HG02588 (cell line): ENCODE measurements around the gene C1QTNF8.
"Not testable (repeated sequence)": the region's sequence is repeated elsewhere in the genome, so short reads cannot be mapped to it uniquely, and the experiment has no call there.

ENCODE experiments used
- ATAC-seq: cut with Tn5 transposase; IDR thresholded peaks from one replicate; pipeline ENCODE4 v1.9.1; 2021; ENCODE audit warnings: mild to moderate bottlenecking, moderate library complexity; ENCODE audit not compliant: unreplicated experiment

The C1QTNF8 gene

DNA sequence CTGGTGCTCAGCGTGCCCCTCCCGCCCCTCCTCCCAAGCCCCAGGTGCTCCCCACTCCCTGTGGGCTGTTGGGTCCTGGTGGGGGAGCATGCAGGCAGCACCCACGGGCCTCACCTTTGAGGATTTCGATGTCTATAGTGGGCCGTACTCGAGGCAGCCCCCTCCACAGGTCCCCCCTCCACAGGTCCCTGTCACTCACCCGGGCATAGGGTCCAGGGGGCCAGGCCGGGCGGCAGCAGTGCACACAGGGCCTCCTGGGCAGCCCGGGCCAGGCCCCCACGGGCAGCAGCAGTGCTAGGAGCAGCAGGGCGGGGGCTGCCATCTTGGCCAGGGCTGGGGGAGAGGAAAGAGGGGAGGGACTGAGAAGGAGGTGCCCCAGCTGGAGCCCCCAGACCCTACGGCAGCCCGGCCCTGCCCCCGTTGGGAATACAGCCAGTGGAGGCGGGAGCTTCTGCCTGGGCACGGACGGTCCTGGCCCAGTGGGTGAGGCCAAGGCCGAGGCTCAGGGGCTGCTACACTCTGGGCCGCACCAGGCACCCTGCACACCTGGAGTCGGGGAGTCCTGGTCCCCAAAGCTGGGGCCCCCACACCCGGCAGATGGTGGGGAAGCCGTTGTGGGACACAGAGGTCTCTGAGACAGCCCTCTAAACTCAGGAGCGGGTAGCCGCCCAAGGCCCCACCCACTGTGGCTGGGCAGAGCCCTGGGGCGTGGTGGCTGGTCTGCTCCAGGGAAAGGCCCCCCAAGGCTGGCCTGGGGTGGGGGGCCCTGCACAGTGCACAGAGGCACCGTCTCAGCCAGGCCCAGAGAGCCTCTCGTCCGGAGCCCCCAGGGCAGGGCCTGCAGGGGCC, 1.2 kb downstream of the C1QTNF8 start:
- no peak for ATAC-seq

DNA sequence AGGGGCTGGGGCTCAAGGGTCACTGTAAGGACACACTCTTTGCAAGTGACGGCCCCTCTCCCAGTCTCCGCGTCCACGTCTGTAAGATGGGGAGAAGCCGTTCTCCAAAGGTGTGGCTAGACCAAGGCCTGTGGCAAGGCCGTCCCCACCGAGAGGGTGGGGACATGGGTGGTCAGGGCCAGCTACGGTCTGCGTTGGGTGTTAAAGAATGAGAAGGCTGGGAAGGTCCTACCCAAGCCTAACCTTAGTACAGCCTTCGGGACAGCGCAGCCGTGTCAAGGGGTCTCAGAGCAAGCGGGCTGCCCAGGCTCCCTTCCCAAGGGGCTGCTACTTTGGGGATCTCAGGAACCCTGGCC, 1.9 kb downstream of the C1QTNF8 start:
- ATAC-seq: no peak

DNA sequence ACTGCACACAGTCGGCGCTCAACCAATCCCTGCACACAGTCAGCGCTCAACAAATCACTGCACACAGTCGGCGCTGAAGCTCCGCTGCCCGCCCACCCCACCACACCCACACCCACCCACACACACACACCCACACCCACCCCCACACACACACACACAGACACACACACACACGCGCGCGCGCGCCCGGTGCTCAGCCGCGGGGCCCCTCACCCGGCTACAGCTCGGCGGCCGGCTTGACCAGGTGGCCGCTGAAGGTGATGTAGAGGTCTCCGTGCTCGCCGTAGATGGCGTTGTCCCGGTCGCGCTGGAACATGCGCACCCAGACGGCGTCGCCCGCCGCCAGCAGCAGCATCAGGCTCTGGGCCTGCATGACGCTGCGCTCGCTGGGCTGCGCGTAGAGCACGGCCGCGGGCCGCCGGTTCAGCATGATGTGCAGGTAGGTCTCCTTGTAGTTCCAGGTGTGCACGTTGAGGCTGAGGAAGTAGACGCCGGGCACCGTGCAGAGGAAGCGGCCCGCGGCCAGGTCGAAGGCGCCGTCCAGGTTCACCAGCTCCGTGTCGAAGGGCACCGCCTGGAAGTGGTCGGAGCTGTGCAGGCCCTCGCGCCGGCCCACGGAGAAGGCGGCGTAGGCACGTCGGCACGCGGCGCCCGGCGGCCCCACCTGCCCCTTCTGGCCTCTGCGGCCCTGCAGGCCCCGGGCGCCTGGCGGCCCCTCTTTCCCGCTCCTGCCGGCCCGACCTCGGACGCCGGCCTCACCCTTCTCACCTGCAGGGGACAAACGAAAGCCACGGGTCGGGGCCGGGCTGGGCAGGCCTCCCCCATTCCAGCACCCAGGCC, 2.5 kb downstream of the C1QTNF8 start:
- ATAC-seq: no peak

DNA sequence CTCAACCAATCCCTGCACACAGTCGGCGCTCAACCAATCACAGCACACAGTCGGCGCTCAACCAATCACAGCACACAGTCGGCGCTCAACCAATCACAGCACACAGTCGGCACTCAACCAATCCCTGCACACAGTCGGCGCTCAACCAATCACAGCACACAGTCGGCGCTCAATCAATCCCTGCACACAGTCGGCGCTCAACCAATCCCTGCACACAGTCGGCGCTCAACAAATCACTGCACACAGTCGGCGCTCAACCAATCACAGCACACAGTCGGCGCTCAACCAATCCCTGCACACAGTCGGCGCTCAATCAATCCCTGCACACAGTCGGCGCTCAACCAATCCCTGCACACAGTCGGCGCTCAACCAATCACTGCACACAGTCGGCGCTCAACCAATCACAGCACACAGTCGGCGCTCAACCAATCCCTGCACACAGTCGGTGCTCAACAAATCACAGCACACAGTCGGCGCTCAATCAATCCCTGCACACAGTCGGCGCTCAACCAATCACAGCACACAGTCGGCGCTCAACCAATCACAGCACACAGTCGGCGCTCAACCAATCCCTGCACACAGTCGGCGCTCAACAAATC, 3.3 kb downstream of the C1QTNF8 start:
- ATAC-seq: not testable (repeated sequence)

DNA sequence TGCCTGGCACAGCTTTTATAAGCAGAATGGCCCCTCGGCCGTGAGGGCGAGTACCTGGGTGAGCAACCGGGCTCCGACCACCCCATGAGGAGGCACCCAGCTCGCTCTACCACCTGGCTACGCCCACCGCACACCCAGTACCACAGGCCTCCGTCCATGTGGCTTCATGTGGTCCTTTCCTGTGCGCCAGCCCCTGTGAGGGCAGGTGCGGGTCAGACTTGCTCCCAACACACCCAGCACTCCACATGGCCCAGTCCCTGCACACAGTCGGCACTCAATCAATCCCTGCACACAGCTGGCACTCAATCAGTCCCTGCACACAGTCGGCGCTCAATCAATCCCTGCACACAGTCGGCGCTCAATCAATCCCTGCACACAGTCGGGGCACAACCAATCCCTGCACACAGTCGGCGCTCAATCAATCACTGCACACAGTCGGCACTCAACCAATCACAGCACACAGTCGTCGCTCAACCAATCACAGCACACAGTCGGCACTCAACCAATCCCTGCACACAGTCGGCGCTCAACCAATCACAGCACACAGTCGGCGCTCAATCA, 4.0 kb downstream of the C1QTNF8 start:
- ATAC-seq: no peak

DNA sequence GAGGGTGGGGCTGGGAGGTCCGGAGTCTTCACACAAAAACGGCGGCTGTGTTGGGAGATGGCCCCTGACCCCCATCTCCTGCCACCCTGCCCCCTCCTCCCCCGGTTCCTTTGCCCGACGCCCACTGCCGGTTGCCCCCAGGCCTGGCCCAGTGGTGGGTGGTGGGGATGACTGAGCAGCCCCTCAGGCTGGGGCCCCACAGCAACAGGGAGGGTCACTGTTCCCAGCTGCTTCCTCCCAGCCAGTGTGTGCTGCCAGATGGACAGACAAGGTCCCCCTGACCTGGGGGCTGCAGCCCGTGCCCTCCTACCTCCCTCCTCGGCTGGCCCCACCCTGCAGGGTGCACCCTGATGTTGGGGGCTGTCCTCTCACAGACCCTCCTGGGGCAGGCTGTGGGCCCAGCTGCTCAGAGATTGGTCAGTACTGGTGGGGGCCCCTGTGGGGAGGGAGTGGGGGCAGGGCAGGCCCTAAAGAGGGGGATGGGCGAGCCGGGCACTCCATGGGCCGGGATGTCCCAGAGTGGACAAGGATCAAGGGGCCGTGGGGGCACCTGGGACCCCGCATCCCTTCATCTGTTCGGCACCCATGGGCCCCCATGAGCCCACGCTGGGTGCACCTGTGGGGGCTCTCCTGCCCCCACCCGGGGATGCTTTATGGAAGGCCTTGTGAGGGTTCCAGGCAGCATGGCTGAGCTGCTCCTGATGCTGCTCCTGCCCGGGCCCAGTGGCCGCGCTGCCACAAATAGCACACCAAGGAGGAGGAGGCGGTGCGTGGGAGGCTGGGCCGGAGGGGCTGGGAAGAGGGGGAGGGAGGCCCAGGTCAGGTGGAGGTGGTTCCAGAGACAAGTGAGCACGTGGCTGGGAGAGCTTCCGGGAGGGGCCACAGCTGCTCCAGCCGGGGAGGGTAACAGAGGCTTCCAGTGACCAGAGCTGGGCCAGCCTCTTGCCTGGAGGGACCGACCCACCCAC, 5.1 kb downstream of the C1QTNF8 start:
- no peak for ATAC-seq

DNA sequence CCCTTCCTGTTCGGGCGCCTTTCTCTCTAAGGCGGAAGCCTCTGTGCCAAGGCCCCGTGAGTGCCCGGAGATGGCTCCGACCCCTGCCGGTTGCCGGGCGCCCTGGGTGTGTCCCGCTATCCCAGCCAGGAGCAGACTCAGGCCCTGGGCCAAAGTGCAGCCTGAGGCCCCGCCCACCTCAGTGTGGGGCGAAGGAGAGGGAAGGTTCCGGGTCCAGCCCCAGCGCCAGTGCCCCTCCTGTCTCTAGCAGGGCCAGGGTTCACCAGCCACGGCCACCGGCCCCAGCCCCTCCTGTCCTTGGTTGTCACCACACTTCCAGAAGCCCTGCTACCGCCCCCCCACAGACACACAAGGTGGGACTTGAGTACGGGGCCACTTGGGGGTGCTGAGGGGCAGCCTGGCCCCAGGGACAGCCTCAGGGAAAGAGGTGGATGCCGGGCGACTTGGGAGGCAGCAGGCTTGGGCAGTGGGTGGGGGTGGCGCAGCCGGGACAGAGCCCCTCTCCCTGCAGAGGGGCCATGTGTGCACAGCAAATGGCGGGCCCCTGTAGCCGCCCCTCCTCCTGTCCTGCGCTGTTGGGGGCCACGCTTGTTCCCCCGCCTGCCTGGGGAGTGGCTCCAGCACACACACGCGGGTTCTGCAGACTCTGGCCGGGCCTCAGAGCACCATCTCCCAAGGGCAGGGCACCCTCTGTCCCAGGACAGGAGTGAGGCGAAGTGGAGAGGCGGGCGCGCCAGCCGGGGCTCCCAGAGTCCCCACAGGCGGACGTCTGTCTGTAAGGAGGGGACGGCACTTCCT, 6.0 kb downstream of the C1QTNF8 start:
- no peak for ATAC-seq

DNA sequence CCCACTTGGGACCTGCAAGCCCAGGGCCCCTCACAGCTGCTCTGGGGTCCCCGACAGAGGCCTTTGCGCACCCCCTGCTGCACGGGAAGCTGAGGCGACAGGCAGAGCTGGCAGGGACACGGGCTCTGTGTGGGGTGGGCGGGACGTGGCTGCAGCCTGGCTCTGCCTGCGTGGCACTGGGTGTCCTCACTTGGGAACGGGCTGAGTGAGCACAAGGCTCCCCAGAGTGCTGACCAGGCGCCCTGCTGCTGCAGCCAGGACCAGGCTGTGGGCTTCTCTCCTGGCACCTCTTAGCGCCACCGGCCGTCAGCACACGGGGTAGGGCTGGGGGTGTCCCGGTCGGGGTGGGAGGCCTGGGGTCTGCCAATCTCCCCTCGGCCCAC, 6.6 kb downstream of the C1QTNF8 start:
- no peak for ATAC-seq

DNA sequence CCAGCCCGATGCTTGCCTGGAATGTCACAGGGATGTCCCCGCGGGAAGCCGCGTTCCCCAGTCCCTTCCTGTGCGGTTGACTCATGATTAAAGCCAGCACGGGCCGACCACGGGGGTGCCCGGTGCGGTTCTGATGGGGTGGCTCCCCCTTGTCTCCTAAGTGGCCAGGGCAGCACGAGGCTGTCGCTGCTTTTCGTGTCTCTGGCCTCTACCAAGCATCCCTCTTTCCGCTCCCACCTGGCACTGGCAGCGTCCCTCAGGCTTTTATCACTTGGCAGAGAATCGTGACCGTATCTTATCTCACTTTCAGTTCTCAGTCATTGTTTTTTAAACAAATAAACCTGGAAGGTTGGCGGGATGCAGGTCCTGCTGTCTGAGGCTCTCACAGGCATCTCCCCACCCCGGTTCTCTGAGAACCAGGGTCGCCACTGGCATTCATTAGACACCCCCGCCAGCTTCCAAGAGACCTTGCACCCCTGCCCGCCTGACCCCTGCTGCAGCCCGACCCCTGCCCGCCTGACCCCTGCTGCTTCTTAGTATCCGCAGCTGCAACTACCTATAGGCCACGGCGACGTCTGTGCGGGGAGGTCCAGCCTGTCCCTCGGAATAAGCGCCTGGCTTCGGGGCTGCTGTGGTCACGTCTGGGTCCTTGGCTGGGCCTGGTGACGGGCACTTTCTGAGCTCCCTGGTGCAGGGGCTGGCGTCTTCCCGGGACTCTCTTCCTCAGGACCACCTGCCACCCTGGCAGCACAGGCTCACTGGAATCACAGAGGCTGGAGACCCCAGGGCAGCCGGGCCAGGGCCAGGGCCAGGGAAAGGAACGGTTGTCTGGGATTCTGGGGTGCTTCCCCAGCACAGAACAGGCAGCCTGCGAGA, 7.5 kb downstream of the C1QTNF8 start:
- no peak for ATAC-seq

DNA sequence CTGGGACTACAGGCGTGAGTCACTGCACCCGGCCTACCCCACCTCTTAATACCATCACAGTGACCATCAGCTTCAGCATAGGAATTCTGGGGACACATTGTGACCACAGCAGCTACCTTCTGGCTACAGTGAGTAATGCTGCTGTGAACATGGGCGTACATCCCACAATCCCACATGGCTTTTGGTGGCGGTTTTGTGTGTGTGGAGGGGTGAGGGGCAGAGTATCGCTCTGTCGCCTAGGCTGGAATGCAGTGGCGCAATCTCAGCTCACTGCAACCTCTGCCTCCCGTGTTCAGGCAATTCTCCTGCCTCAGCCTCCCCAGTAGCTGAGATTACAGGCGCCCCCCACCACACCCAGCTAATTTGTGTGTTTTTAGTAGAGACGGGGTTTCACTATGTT, 9.6 kb downstream of the C1QTNF8 start:
- not testable (repeated sequence) for ATAC-seq

DNA sequence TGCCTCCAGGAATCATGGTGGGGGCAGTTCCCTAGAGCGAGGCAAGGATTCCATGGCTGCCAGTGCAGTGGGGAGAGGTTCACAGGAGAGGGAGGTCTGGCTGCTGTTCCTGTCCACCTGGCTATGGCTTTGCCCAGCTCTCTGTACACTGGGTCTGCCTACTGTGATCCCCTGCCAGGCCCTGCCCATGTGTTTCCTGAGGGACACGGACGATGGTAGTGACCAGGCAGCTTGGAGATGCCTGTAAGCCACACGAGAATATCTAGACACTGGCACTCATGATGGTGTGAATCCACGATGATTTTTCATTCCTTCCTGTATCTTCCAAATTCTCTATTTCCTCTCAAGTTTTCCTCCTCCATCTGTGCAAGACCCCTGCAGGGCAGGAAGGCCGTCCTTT, 11.1 kb downstream of the C1QTNF8 start:
- ATAC-seq: no peak

DNA sequence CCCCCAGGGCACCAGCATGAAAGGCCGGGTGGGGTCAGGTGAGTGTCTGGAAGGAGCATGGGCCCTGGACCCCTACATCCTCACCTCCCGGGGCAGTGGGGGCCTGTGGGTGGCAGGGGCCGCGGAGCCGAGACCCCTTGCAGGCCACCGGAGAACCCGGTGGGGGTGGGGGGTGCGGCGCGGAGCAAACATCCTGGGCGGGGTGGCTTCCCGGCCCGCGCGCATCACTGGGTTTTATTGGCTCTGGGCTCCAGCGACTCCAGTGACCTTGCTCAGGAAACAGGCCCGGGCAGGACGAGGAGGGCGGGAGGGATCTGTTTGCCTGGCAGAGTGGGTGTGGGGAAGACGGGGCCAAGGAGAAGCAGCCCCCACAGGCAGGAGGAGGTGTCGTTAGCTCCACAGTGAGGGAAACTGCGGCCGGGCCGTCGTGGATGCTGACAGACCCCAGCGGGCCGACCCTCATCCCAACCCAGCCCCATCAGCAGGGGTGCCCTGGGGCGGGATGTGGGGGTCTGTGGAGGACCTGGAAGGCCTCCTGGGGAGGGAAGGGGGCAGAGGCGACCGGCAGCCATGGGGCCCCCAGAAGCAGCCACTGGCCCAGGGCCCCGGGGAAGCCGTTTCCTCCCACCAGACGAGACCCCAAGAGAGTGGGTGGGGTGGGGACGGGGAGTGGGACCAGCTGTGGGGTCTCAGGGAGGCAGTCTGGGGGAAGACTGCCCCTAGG, 12.9 kb downstream of the C1QTNF8 start:
- ATAC-seq: no peak

DNA sequence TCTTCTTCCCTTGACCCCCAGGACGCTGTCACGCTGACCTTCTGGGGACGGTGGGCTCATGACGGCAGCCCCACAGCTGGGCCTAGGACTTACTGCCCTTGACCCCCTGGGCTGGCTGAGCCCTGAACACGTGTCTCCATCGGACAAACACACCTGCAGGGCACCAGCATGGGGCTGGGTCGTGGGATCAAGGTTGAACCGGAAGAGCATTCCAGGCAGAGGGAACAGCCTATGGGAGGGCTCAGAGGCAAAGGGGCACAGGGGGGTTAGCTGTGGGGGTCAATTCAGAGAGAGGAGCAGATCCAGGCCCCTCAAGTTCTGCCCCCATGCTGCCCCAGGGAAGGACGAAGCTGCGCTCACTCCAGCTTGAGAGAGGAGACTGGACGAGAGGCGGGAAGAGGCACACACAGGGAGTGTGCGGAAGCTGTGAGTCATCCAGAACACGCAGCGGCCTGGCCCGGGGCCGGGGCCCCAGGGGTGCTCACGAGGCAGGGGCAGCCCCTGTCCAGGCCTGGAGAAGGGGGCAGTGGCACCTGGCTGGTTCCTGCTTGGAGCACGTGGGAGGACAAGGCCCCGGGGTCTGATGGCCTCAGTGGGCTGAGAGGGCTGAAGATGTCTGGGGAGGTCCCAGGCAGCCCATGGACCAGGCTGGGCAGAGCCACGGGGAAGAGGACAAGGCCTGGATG, 13.6 kb downstream of the C1QTNF8 start:
- ATAC-seq: no peak

DNA sequence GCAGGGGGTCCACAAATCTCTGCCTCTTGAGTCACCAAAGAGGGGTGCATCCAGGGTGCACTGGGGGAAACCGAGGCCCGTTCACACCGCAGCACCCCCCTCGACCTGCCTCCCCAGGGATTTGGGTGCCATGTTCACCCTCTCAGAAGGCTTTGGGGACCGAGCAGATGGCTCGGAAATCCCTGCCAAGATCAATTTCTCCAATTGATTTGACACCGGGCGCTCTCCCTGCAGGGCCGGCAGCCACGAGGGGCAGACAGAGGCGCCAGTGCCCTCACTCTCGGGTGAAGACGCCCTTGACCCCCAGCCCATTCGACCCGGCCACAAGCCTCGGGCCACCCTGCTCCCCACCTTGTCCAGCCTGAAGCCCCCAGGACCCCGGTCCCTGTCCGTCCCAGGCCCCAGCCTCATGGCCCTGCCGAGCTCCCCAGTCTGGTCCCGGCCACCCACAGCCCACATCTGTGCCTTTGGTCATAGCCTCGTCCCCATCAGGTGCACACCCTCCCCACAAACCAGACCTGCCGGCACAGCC, 14.2 kb downstream of the C1QTNF8 start:
- no peak for ATAC-seq

DNA sequence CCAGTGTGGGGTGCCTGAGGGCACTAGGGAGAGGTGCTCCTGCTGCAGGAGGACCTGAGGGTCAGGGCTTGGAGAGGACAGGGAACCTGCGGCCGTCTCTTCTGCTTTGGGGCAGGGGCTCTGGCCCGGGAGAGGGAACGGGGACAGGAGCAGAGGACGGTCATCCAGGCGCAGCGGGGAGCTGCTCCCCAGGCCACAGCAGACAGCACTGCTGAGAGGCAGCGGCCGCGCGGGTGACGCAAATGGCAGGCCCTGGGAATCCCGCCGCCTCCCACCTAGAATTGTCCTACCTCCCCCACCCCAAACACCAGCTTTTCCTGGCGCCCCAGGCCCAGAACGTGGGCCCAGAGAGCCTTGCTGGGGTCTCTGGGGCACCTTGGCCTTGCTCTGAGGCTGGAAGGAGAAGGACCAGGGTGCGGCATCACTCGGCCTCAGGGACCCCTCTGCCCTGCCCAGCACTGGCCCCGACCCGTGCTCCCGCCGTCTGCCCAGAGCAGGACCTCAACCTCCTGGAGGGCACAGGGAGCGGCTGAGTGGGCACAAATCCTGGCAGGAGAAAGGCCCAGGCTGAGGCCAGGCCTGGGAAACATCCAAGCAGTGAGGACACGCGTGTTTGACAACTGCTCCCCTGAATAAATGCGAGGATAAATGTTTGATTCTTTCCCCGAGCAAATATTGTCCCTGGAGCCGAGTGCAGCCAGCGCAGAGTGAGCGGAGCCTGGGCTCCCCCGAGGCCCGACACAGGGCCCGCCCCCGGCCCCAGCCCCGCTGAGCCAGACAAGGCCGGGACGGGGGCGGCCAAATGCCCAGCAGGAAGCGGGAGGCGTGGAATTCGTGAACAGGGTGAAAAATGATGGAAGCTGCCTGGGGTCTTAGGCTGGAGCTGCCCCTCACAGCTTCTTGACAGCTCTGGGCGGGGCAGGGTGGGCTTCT, 15.0 kb downstream of the C1QTNF8 start:
- ATAC-seq: no peak
